Left kidney (tissue), 2 donors: ENCODE measurements around the gene RNASEH1. TPM values are rescaled to one million over a fixed set of nuclear protein-coding genes. Genes with fewer than 3 reads are reported as not detected.
"Not testable (repeated sequence)": the region's sequence is repeated elsewhere in the genome, so short reads cannot be mapped to it uniquely, and the experiment has no call there.

Experiments
- DNase-seq: peaks from one replicate; pipeline ENCODE4 v3.0.0-alpha.2; 2013
- polyA plus RNA-seq: library from polyadenylated mRNA; unstranded; fragments of 120-200 nt; gene quantifications from one replicate; pipeline ENCODE4 v1.2.1, GENCODE V29; 2013; ENCODE audit not compliant: insufficient read length

RNASEH1 gene
- polyA plus RNA-seq, 1 donor = 21.2 TPM

- DNase-seq = no peak
Measured at GRCh38 chr2:3520591-3520990, 37.5 kb downstream of the RNASEH1 start.

GRCh38 chr2:3519255-3520205, 38.6 kb downstream of the RNASEH1 start, which contains the start of gene ADI1:
TSS of gene ADI1 (minus strand) at chr2:3519531. CDS start at chr2:3519487, 44 bp downstream.
- peak; percentile 72 for DNase-seq

DNA sequence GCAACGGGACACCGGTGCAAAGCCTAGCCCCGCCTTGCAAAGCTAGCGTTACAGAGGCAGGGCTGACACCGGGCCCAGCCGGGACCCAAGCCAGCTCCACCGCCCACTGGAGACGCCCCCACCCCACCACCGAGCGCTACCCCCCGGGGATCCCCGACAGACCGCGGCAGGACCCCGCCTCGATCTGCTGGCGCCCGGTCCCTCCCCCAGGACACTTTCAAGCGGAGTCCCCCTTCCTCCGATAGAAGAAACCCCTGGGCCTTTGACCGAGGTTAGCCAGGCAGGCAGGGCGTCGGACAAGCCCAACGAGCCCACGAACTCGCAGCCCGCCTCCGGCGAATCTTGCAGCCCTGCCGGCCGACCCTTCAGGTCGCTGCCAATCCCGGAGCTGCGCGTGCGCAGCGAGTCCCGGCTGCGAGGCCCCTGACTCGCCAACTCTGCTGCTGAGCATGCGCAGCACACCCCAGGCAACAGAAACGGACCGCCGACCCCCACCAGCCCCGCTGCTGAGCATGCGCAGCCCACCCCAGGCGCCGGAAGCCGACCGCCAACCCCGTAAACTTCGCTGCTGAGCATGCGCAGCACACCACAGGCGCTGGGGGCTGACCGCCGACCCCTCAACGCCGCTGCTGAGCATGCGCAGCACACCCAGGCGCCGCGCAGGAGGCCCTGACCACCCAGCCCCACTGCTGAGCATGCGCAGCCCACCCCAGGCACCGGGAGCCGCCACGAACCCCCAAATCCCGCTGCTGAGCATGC, 39.5 kb downstream of the RNASEH1 start:
- peak; percentile 97 for DNase-seq

DNA sequence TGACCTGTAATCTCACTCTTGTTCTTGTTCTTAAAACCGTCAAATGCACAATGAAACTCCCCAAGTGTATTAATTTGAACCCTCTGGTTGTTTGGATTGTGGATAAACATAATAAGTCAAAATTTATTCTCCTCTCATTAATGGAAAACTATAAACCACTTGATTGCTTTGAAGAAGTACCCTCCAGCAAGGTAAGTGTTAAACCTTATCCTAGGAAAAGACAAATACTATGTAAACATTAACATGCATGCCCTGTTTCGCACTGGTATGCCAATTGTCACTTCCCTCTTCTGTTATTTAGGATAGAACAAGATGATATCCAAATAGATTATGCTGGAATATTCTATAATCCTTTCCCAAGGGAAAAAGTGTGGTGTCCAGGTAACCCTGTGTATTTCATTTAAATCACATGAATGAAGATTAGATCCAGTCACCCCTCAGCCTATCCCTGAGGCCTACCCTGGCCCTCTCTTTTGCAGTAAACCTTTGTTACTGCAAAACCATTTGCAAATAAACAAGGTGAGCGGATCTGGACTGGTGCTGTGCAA, 40.1 kb downstream of the RNASEH1 start:
- DNase-seq = no peak

DNA sequence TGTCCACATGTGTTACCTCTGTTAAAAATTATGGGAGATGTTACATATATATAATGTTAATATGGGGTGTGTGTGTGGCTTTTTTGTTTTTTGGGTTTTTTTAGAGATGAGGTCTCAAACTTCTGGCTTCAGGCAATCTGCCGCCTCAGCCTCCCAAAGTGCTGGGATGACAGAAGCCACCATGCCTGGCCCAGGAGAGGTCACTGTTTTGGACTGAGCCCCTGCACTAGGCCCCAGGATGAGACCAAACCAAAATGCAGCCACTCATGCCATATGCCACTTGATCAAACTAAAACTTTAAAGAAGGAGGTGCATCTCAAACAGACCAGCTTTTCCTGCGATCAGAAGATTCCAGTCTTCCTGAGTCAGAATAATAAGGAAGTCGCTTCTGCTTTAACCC, 41.3 kb downstream of the RNASEH1 start:
- no peak for DNase-seq

DNA sequence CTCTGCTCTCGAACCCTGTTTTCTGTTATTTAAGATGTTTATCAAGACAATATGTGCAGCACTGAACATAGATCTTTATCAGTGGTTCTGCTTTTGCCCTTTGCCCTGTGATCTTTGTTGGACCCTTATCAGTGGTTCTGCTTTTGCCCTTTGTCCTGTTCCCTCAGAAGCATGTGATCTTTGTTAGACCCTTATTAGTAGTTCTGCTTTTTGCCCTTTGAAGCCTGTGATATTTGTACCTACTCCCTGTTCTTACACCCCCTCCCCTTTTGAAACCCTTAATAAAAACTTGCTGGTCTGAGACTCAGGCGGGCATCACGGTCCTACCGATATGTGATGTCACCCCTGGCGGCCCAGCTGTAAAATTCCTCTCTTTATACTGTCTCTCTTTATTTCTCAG, 42.7 kb downstream of the RNASEH1 start:
- not testable (repeated sequence) for DNase-seq

- DNase-seq = no peak
Measured at GRCh38 chr2:3513026-3513810, 44.9 kb downstream of the RNASEH1 start.

- DNase-seq = no peak
Measured at GRCh38 chr2:3512086-3512485, 46.0 kb downstream of the RNASEH1 start.

GRCh38 chr2:3505771-3506170, 52.4 kb downstream of the RNASEH1 start:
- DNase-seq = no peak

DNA sequence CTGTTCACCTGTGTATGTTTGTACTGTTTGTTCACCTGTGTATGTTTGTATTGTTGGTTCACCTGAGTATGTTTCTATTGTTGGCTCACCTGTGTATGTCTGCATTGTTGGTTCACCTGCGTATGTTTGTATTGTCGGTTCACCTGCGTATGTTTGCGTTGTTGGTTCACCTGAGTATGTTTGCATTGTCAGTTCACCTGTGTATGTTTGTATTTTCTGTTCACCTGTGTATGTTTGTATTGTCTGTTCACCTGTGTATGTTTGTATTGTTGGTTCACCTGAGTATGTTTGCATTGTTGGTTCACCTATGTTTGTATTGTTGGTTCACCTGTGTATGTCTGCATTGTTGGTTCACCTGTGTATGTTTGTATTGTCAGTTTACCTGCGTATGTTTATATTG, 53.4 kb downstream of the RNASEH1 start:
- no peak for DNase-seq

- DNase-seq = no peak
Measured at GRCh38 chr2:3503483-3503882, 54.6 kb downstream of the RNASEH1 start.

GRCh38 chr2:3503046-3503445, 55.1 kb downstream of the RNASEH1 start:
- DNase-seq = no peak

DNA sequence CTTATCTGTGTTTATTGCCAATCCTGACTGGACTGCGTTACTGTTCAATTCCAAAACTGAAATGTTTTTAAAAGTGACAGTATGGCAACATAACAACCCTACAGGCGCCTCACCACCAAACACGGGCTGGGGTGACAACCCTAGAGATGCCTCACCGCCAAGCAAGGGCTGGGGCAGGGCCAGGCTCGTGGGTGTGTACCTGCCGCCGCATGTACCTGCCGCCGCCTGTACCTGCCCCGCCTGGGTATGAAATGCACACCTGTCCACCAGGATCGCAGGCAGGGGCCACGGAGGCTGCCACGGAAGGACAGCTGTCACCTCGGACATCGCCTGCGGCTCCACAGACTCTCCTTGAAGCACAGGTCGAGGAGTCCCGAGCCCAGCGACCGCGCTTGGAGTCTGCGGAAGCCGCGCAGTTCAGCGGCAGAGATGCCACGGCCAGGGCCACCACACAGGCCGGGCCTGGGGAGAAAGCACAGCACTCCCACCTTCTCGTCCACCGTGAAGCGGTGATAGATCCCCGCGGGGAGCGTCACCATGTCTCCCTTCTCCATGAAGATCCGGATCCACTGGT, 57.7 kb downstream of the RNASEH1 start:
- no peak for DNase-seq

GRCh38 chr2:3498783-3499394, 59.2 kb downstream of the RNASEH1 start:
- no peak for DNase-seq

- DNase-seq = not testable (repeated sequence)
Measured at GRCh38 chr2:3496708-3497080, 61.4 kb downstream of the RNASEH1 start.

Other genes with a start within 250 kb of the RNASEH1 start
- gene EIPR1, start 180.5 kb downstream of the RNASEH1 start, polyA plus RNA-seq = 26.3 TPM
- 99.9 TPM for gene TRAPPC12, start 178.6 kb downstream of the RNASEH1 start, polyA plus RNA-seq
- 72.0 TPM for gene ADI1, start 38.8 kb downstream of the RNASEH1 start, polyA plus RNA-seq
- 1,541 TPM for gene RPS7, start 16.9 kb upstream of the RNASEH1 start, polyA plus RNA-seq
- 3.4 TPM for gene COLEC11, start 36.8 kb upstream of the RNASEH1 start, polyA plus RNA-seq
- gene ALLC, start 99.9 kb upstream of the RNASEH1 start, polyA plus RNA-seq = 0.13 TPM
- gene DCDC2C, start 145.2 kb upstream of the RNASEH1 start, polyA plus RNA-seq = 0.65 TPM